DND-41 (cell line): ENCODE measurements around the gene PCNA.

Experiments
- EZH2 ChIP-seq: IDR thresholded peaks from 3 replicates; pipeline ENCODE4 v1.6.1; 2012; ENCODE audit warnings: borderline replicate concordance, low read depth, mild to moderate bottlenecking, moderate library complexity, low read length, inconsistent platforms; ENCODE audit not compliant: severe bottlenecking
- TF ChIP-seq, protein P1 (sequence below): IDR thresholded peaks from 2 replicates; pipeline ENCODE4 v1.5.1; 2012; ENCODE audit warnings: borderline replicate concordance, low read length, moderate library complexity, mild to moderate bottlenecking; ENCODE audit not compliant: poor library complexity, severe bottlenecking; ENCODE audit errors: extremely low read depth

DNA sequence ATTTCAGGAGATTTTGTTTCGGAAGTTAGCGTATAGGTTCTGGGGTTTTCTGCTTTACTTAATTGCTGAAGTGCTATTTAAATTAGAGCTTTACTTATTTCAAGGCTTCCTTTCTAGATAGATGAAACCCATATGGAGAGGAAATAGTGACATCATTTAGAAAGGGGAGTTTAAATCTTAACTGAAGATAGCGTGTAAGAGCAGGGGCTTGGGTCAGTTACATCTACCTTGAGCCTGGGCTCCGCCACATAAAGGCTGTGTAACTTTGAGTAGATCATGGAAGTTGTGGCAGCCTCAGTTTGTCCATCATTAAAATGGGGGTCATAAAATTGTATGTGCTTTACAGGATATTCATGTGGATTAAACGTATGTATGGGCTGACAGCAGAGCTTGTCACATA lies 11.7 kb upstream of the PCNA start:
- TF ChIP-seq, protein P1, sequence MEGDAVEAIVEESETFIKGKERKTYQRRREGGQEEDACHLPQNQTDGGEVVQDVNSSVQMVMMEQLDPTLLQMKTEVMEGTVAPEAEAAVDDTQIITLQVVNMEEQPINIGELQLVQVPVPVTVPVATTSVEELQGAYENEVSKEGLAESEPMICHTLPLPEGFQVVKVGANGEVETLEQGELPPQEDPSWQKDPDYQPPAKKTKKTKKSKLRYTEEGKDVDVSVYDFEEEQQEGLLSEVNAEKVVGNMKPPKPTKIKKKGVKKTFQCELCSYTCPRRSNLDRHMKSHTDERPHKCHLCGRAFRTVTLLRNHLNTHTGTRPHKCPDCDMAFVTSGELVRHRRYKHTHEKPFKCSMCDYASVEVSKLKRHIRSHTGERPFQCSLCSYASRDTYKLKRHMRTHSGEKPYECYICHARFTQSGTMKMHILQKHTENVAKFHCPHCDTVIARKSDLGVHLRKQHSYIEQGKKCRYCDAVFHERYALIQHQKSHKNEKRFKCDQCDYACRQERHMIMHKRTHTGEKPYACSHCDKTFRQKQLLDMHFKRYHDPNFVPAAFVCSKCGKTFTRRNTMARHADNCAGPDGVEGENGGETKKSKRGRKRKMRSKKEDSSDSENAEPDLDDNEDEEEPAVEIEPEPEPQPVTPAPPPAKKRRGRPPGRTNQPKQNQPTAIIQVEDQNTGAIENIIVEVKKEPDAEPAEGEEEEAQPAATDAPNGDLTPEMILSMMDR: no peak
- no peak for TF ChIP-seq EZH2
